Measurements from ENCODE around the gene TPO. TPM values are rescaled to one million over a fixed set of nuclear protein-coding genes. Genes with fewer than 3 reads are reported as not detected.
"Not testable (repeated sequence)": the region's sequence is repeated elsewhere in the genome, so short reads cannot be mapped to it uniquely, and the experiment has no call there.

The TPO gene
- total RNA-seq, 1 donor from 2014 or later = not detected

DNA sequence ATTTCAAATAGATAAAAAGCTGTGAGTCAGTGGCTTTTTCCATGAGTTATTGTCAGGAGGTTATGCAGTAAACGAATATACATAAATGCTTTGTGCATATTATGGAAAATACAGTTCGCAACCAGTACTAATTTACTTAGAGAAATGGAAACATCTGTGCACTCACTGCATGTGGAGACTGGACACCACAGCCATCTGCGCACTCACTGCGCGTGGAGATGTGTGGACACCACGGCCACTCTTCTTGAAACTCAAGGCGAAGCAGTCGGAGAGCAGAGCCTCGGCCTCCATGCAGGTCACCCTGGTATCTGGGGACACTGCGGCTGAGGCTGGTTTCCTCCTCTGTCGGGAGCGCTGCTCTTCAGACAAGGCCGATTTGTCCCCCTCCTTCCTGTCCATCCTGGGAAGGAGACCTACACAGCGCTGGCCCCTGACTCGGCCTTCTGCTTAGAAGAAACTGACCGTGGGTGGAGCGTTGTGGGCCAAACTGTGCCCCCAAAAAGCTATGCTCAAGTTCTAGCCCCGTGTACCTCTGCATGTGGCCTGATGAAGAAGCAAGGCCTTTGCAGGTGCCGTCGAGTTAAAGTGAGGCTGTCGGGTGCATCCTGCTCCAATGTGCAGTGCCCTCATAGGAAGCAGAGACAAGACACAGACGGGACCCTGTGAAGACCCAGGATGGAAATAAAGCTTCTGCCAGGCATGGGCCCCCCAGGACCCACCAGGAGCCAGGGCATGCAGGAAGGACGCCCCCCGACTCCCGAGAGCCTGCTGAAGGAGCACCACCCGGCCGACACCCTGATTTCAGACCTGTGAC lies 88.0 kb downstream of the TPO start:
- DNase-seq (ENCODE audit: low read depth) = no peak

DNA sequence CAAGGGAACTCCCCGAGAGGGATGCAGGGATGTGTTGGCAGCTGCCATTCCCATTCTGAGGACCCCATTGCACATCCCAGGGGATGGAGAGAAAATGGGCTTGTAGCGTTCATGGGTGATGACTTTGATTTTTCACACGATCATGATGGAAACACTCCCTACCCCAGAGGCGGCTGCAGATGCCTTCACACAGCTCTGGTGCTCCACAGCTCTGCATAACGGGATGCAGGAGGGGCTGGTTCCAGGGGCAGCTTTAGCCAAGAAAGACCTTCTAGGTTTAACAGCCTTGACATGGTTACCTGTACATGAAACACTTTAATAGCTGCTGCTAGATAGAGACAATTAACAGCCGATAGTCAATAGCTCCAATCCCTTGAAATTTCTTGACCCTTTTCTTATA lies 88.7 kb downstream of the TPO start:
- no peak for DNase-seq (ENCODE audit: low read depth)

DNA sequence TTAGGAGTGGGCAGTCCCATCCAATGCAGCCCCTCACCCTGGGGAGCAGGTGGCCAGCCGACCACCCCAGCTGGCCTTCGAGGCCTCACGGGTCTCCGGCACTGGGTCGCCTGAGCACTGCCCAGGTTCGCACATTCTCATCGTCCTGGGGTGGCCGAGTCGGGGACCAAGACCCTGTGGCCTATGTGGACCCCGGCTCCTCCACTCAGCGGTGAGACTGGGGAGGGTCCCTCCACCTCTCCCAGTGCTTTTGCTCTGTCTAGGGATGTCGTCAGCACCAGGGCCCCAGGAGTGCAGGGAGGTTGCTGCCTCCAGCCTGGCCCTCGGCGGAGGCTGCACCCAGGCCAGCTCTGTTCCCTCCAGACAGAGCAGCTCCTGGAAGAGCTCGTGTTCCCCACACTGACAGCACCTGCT lies 89.6 kb downstream of the TPO start:
- no peak for DNase-seq (ENCODE audit: low read depth)

DNA sequence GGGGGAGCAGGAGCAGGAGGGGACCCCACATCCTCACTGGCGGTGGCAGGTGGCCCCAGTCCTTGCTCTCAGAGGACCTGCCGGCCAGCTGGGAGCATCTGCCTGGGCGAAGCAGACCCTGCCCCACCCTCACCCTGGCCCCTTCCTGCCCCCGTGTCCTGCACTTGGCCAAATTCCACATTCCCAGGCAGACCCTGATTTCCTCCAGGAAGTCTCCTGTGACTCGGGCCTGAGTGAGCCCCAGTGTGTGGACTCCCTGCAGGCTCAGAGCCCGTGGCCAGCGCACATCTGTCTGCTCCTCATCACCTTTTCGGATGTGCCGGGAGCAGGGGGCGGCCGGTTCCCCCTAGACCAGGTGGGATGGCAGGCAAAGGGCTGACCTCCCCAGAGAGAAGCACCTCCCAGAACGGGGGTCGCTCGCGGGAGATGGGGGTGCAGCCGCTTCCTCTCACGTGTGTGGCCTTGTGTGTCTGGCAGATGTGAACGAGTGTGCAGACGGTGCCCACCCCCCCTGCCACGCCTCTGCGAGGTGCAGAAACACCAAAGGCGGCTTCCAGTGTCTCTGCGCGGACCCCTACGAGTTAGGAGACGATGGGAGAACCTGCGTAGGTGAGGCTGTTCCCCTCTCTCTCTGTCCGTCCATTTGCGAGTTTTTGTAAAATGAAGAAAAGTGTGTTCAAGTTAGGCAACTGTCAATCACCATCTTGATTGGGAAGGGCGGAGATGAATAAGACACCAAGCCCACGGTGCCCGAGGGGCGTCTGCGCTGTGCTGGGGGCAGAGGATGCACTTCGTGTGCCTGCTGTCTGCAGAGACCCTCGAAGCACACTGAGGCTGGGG lies 90.4 kb downstream of the TPO start:
- no peak for DNase-seq (ENCODE audit: low read depth)

DNA sequence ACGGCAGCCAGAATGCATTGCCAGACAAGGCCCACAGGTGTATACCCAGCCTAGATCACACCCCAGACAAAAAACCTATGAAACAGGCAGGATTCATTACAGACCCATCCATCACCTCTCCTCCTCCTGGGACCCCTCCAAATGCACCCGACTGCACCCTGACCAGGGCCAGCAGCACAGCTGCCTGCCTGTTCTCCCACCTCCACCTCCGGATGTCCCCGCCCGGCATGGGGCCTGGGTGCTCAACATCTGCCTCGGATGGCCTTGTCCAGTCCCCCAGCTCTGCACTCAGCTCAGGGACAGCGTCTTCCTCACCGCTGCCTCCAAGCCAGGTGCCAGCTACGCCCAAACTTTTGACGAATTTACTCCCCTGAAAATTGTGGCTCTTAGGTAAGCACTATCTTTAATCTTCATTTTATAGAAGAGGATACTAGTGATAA lies 91.1 kb downstream of the TPO start:
- no peak for DNase-seq (ENCODE audit: low read depth)

DNA sequence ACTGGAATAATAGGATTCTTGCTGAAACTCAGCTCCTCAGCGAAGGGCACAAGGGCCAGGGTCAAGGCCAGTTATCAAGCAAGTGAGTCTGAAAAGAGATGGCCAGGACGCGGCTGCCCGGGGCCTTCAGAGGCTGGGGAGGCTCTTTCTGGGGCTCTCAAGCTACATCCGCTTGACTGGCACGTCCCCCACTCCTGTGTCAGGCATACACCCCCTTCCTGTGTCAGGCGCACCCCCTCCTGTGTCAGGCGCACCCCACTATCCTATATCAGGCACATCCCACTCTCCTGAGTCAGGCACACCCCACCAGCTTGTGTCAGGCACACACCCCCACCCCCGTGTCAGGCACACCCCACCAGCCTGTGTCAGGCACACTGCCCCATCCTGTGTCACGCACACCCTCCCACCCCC lies 91.8 kb downstream of the TPO start:
- DNase-seq (ENCODE audit: low read depth) = no peak

DNA sequence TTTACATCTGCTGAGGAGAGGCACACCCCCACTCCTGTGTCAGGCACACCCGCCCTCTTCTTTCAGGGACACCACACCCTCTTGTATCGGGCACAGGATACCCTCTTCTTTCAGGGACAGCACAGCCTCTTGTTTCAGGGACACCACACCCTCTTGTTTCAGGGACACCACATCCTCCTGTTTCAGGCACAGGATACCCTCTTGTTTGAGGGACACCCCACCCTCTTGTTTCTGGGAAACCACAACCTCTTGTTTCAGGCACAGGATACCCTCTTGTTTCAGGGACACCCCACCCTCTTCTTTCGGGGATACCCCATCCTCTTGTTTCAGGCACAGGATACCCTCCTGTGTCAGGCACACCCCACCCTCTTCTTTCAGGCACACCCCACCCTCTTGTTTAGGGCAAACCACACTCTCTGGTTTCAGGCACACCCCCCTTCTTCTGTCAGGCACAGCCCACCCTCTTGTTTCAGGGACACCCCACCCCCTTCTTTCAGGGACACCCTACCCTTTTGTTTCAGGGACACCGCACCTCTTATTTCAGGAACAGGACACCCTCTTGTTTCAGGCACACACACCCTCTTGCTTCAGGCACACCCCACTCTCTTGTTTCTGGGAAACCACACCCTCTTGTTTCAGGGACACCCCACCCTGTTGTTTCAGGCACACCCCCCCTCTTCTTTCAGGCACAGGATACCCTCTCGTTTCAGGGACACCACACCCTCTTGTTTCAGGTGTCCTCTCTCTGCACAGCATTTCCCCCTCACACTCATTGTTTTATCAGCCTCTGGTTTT lies 96.2 kb downstream of the TPO start:
- DNase-seq (ENCODE audit: low read depth) = no peak

DNA sequence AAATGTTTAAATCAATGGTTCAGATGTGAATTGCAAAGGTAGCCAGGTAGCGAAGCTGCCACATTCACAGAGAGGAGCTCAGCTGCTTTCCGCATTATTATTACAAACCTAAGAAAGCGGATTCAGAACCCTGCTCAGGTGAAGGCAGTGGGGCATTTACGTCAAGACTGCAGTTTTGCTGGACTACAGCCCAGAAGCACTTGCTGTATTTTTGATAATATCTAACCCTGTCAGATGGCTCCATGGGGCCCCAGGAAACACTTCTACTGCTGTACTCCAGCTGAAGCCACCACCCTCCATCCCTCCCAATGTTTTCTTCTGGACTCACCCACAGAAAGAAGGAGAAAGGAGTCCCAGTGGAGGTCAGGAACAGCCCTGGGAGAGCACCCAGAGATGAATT lies 96.9 kb downstream of the TPO start:
- DNase-seq (ENCODE audit: low read depth) = no peak

DNA sequence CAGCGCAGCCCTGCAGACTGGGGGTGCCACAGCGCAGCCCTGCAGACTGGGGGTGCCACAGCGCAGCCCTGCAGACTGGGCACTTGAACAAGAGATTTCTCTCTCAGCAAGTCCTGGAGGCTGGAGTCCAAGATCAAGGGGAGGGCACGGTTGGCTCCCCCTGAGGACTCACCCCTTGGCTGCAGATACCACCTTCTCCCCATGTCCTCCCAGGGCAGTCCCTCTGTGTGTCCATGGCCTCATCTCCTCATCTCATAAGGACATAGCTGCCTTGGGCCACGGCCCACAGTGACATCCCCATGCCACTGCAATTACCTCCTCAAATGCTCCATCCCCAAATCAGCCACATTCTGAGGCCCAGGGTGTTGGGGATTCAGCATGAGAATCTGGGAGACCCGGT lies 98.2 kb downstream of the TPO start:
- no peak for DNase-seq (ENCODE audit: low read depth)

DNA sequence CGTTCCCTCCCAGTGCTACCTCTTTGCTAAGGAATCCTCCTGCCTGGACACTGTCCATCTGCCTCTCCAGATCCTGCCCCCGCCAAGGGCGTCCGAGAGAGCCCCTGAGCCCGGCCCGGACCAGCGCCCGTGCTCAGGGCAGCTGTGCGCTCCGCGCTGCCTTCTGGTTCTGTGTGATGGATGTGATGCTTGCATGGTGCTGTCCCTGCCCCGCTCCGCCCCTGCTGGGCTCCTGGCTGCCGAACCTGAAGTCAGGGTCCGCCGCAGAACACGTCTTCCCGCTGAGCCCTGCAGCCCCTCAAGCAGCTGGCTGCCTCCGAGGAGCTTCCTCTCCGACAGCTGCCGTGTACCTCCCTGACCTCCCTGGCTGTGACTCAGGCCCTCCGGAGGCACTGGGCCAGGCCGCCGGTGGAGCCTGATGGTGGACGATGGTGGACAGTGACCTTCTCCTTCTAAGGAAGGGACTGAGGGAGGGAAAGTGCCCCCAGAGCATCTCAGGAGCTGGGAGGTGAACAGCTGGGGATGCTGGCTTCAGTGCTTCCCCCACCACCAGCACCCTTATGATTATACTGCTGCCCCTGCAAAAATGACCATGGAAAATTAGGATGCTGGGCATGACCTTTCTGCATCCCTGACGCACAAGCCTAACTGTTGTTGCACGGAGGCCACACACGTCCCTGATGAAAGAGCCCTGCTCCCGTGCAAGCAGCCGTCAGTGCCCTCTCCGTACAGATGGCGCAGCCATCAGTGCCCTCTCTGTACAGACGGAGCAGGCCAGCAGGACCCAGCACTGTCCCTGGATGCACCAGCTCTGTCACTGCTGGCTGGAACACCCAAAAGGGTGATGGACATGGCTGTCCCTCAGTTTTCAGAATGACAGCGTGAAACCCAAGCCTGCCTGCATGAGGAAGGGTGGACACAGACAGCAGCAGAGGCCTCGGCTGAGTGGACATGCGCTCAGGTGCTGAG lies 99.3 kb downstream of the TPO start:
- DNase-seq (ENCODE audit: low read depth) = no peak

DNA sequence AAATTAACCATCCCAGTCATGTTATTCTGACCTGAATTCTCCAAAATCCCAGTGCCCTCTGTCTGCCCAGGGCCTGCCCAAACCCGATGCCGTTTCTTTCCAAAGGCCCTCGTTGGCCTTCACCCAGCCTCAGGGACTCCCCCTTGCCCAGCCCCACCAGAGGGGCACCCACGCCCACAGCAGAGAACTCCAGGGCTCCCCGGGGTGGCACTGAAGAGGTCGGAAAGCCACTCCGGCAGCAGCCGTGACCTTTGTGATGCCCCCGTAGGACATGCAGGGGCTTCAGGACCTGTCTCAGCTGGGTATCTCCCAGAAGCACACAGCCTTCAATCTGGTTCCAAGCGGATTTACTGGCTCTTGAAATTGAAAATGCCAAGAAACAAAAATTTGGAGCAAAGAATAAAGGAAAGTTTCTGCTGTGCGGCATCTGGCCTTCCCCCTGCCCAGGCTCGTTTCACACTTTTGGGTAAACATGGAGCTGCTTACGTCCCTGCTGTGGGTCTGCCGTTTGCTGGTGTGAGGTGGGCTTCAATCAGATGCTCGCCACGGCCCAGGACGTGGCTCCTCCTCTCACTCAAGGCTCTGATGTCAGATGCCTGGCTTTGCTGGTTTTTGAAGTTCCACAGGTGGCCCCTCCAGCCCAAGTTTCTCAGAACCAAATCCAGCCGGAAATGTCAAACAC lies 101.3 kb downstream of the TPO start:
- DNase-seq (ENCODE audit: low read depth) = no peak

DNA sequence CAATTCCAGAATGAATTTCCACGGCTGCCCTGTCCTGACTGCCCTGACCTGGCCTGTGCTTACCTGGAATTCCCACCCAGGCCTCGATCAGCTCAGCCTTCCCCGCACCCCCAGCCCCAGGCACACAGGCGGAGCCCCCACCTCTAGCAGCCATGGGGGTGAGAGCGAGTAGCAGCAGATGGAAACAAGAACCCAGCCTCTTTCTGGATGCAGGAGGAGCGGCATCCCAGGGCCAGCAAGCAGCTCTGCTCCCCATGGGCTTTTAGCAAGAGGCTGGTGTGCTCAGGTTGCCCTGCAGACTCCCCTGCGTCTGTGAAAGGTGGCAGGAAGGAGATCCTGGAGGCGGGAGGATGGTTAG lies 101.8 kb downstream of the TPO start:
- DNase-seq (ENCODE audit: low read depth) = no peak

DNA sequence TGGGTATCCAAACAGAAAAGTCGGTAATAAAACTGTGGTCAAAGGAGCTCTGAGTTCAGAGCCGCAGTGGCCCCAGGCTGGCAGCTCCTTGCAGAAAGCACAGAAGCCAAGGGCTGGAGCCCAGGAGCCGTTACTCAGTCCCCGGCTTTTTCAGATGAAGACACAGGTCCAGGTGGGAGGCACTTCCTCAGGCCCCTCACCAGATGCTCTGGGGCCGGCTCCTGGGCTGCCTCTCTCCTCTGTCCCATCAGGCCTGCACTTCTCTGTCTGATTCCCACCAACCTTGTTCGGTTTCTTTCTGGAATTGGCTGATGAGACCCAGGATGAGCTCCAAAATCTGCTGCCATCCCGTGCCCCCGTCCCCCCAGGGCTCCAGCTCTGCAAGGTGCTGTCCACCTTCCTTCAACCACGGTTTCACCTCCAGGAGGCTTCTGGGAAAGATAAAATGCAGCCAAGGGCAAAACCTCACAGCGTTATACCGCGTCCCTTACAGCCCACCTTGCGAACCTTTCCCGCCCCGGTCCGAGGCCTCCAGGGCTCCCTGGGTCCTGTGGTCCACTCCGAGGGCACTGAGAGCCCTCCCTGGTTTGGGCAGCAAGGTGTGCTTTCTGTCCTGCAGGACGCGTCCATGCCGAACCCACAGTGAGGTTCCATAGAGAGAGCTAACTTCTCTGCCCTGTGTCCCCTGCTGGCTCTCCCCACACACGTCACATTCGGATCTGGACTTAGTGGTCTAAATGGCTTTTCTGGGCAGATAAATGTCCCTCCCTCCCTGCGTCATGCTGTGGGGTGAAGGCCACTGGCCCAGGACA lies 102.9 kb downstream of the TPO start:
- no peak for DNase-seq (ENCODE audit: low read depth)

DNA sequence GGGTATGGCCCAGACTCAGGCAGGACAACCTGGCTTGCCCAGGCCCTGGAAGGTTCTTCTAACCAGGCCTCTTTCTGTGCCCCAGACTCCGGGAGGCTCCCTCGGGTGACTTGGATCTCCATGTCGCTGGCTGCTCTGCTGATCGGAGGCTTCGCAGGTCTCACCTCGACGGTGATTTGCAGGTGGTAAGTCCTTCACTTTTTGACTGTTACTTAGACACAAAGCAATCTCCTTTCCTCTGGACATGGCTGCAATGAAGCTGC lies 103.5 kb downstream of the TPO start:
- DNase-seq (ENCODE audit: low read depth) = no peak

DNA sequence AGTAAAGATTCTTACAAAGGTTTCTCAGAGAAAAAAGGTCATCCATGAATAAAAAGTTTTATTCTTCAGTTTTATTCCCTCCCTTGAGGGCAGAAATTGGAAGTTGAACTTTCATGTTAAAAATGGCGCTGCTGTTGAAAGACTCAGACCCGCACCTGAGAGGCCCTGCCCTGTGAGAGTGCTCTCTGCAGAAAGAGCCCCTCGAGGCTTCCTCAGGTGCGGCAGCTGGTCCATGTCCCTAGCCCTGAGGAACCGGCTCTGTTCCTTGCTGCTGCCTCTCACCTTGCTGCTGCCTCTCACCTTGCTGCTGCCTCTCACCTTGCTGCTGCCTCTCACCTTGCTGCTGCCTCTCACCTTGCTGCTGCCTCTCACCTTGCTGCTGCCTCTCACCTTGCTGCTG lies 104.0 kb downstream of the TPO start:
- not testable (repeated sequence) for DNase-seq (ENCODE audit: low read depth)

DNA sequence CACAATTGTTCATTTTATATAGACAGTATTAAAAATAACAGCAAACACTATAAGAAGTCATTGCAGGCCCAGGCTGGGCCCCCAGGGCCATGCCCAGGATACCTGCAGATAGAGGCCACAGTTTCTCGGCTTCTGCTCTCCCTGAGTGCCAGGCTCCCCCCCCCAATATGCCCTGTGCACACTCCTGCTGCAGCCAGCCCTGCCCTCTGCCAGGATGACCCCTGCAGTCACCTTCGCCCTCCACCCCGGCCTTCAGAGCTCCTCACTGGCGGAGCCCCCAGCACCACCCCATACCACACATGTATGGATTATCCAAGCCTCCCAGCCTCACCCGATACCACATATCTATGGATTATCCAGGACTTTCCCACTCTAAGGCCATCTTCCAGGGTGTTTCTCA lies 104.5 kb downstream of the TPO start:
- no peak for DNase-seq (ENCODE audit: low read depth)

DNA sequence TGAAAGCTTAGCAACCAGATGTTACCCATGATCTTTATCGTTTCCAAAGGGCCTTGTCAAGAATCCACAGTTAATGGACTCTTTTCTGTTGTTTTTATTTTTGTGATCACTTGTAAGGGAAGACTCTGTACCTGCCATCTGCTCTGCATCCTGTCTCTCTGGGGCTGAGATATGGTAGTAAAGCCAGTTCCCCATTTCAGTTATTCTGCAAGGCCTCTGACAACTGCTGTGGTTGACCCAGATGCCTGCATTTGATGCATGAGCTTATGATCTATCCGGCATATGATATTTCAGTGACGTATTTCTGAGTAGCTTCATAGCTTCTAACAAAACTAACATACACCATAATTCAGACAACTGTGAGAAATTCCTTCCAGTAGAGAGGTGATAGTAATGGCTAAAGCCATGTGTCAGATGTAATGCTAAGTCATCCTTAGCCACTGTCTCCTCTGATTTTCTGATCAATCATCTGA lies 105.1 kb downstream of the TPO start:
- DNase-seq (ENCODE audit: low read depth) = no peak

DNA sequence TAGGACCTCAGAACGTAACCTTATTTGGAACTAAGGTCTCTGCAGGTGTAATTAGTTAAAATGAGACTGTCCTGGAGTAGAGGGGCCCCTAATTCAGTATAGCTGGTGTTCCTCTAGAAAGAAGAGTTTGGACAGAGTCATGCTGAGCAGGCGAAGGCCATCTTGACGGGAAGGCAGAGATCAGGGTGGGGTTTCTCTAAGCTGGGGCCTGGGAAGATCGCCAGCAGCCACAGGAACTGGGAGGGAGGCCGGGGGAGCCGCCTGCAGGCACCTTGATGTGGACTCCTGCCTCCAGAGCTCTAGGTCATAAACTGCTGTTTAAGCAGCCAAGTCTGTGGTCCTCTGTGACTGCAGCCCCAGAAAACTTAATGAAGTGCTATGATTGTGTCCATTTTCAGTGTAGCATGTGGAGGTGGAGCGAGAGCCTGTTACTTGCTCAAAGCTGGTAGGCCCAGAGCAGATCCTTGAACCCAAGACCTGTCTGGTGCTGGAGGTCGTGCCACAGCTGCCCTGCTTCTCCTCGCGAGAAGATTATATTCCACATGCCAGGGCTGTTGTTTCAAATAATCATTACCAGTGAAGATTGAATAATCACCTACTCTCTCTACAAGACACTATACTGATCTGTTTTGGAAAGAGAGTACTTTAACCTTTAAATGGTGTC lies 105.7 kb downstream of the TPO start:
- no peak for DNase-seq (ENCODE audit: low read depth)

Data from myocyte (in vitro differentiated cells).